Caco-2 (cell line): ENCODE data around the gene GPC6. TPM values are rescaled to one million over a fixed set of nuclear protein-coding genes. Genes with fewer than 3 reads are reported as not detected.

Source experiments
- BruUV-seq: library from RNA; stranded (reverse); fragments of 400-500 nt; replicated peaks from 2 replicates; lab custom pipeline; 2021; lab: Mats Ljungman, UMichigan
- CTCF ChIA-PET: fragments of 300-600 bp; sonication (Branson Sonifier 250); formaldehyde crosslinking; loops from one replicate; lab custom pipeline; 2022; ENCODE audit warnings: antibody characterized with exemption; lab: Charles Lee
- POLR2A ChIA-PET: fragments of 300-600 bp; sonication (Branson Sonifier 250); formaldehyde crosslinking; loops from one replicate; lab custom pipeline; 2022; ENCODE audit warnings: antibody characterized with exemption; lab: Charles Lee
- DNase-seq, 2 experiments: peaks; one replicate each; pipeline versions ENCODE4 v3.0.0 to v3.0.0-alpha.2; 2020 to 2022
- H3K27me3 ChIP-seq: replicated peaks from 2 replicates; pipeline ENCODE4 v1.6.0; 2011; ENCODE audit warnings: low read length; ENCODE audit not compliant: control insufficient read depth, insufficient read depth
- H3K36me3 ChIP-seq: 2 replicates; pipeline ENCODE4 v1.5.1; 2011; ENCODE audit warnings: low read length; ENCODE audit not compliant: control insufficient read depth, insufficient read depth
- H3K4me1 ChIP-seq: fragments of 250-450 bp; sonication (Bioruptor Pico); 2 replicates; pipeline ENCODE4 v1.5.1; 2020; ENCODE audit warnings: mild to moderate bottlenecking
- H3K4me3 ChIP-seq: 2 replicates; pipeline ENCODE4 v1.5.1; 2011; ENCODE audit warnings: low read depth, mild to moderate bottlenecking, control low read depth, low read length
- H3K9me3 ChIP-seq: fragments of 250-450 bp; sonication (Bioruptor Pico); 2 replicates; pipeline ENCODE4 v1.5.1; 2020; ENCODE audit warnings: mild to moderate bottlenecking, moderate library complexity
- H3K27ac Mint-ChIP-seq: one replicate; pipeline ENCODE4 v1.8.0; 2022; ENCODE audit warnings: mixed read lengths; ENCODE audit not compliant: unreplicated experiment
- H3K27me3 Mint-ChIP-seq: one replicate; pipeline ENCODE4 v1.8.0; 2022; ENCODE audit warnings: mixed read lengths; ENCODE audit not compliant: insufficient read depth, unreplicated experiment
- H3K36me3 Mint-ChIP-seq: one replicate; pipeline ENCODE4 v1.8.0; 2022; ENCODE audit warnings: mild to moderate bottlenecking, mixed read lengths; ENCODE audit not compliant: insufficient read depth, unreplicated experiment
- H3K4me1 Mint-ChIP-seq: one replicate; pipeline ENCODE4 v1.8.0; 2022; ENCODE audit warnings: low read depth, mixed read lengths; ENCODE audit not compliant: unreplicated experiment
- H3K4me3 Mint-ChIP-seq: one replicate; pipeline ENCODE4 v1.8.0; 2022; ENCODE audit warnings: mild to moderate bottlenecking, moderate library complexity, mixed read lengths; ENCODE audit not compliant: unreplicated experiment
- H3K9me3 Mint-ChIP-seq: one replicate; pipeline ENCODE4 v1.8.0; 2022; ENCODE audit warnings: mixed read lengths; ENCODE audit not compliant: unreplicated experiment
- CTCF ChIP-seq, 2 experiments: fragments of 200-600 bp in 1 of 2; IDR thresholded peaks; 1 replicate in 1 of 2; 2 replicates in 1 of 2; pipeline versions ENCODE4 v1.5.1 to v1.8.0; 2011 to 2022; ENCODE audit warnings: antibody characterized with exemption in 1 of 2, control low read depth in 1 of 2, inconsistent platforms in 1 of 2, low read depth in 1 of 2, low read length in 1 of 2, mild to moderate bottlenecking in 1 of 2, moderate library complexity in 1 of 2; ENCODE audit not compliant: insufficient read depth in 1 of 2, severe bottlenecking in 1 of 2, unreplicated experiment in 1 of 2
- intact Hi-C: fragments of 100-400 bp; cut with micrococcal nuclease; formaldehyde crosslinking; loops from one replicate; pipeline ENCODE4 v1.10.0; 2022; ENCODE audit not compliant: unreplicated experiment
- total RNA-seq: library from RNA; stranded (reverse); gene quantifications from 2 replicates; pipeline ENCODE4 v1.2.3, GENCODE V29; 2022

The GPC6 gene
- total RNA-seq, 1 experiment from 2014 or later: 0.16 TPM

GRCh38 chr13:94065741-94066140, 839.1 kb downstream of the GPC6 start:
- POLR2A ChIA-PET: no interaction called here
- intact Hi-C loops: no loop called here
- no peak for DNase-seq
- BruUV-seq: no TSS peak
- H3K27ac Mint-ChIP-seq: no peak overlapping the region
- Histone ChIP-seq H3K9me3 (no peaks in the 10 kb centered on the region), H3K36me3 (no peaks in the 10 kb centered on the region), H3K27me3 (no peaks in the 10 kb centered on the region), H3K4me1 (no peaks in the 10 kb centered on the region), H3K4me3 (no peak overlapping the region)
- no peak overlapping the region for H3K4me3 Mint-ChIP-seq
- H3K9me3 Mint-ChIP-seq: no peaks in the 10 kb centered on the region
- no peaks in the 10 kb centered on the region for H3K36me3 Mint-ChIP-seq
- no peak for TF ChIP-seq CTCF (IDR thresholded peaks at IDR 0.05; ENCODE audit: insufficient read depth in 1 of 2, low read depth in 1 of 2, low read length in 1 of 2, severe bottlenecking in 1 of 2, unreplicated experiment in 1 of 2)
- H3K27me3 Mint-ChIP-seq: peaks cover 3% of the 10 kb centered on the region
- CTCF ChIA-PET: no interaction called here
- H3K4me1 Mint-ChIP-seq: no peaks in the 10 kb centered on the region

- CTCF ChIA-PET: no interaction called here
- POLR2A ChIA-PET: no interaction called here
Measured at GRCh38 chr13:94073007-94073744, 846.6 kb downstream of the GPC6 start.

GRCh38 chr13:94079876-94080275, 853.3 kb downstream of the GPC6 start:
- intact Hi-C loops: no loop called here
- DNase-seq: no peak

More at GRCh38 chr13:94073007-94073744, 846.6 kb downstream of the GPC6 start:
- intact Hi-C loops: no loop called here
- Mint-ChIP-seq H3K9me3 (peaks cover 8% of the 10 kb centered on the region), H3K27me3 (peaks cover 3% of the 10 kb centered on the region), H3K4me3 (no peak overlapping the region), H3K4me1 (no peaks in the 10 kb centered on the region), H3K27ac (no peak overlapping the region), H3K36me3 (no peaks in the 10 kb centered on the region)
- Histone ChIP-seq H3K36me3 (no peaks in the 10 kb centered on the region), H3K27me3 (no peaks in the 10 kb centered on the region), H3K4me1 (no peaks in the 10 kb centered on the region), H3K4me3 (no peak overlapping the region), H3K9me3 (no peaks in the 10 kb centered on the region)
- BruUV-seq: no TSS peak
- DNase-seq: no peak
- no peak for TF ChIP-seq CTCF (IDR thresholded peaks at IDR 0.05; ENCODE audit: insufficient read depth in 1 of 2, low read depth in 1 of 2, low read length in 1 of 2, severe bottlenecking in 1 of 2, unreplicated experiment in 1 of 2)

More at GRCh38 chr13:94079876-94080275, 853.3 kb downstream of the GPC6 start:
- Mint-ChIP-seq H3K27ac (no peak overlapping the region), H3K27me3 (peaks cover 5% of the 10 kb centered on the region), H3K4me3 (no peak overlapping the region), H3K4me1 (no peaks in the 10 kb centered on the region), H3K36me3 (no peaks in the 10 kb centered on the region), H3K9me3 (peaks cover 8% of the 10 kb centered on the region)
- Histone ChIP-seq H3K27me3 (no peaks in the 10 kb centered on the region), H3K4me1 (no peaks in the 10 kb centered on the region), H3K4me3 (no peak overlapping the region), H3K9me3 (no peaks in the 10 kb centered on the region), H3K36me3 (no peaks in the 10 kb centered on the region)
- ChIA-PET CTCF (no interaction called here), POLR2A (no interaction called here)
- BruUV-seq: no TSS peak
- no peak for TF ChIP-seq CTCF (IDR thresholded peaks at IDR 0.05; ENCODE audit: insufficient read depth in 1 of 2, low read depth in 1 of 2, low read length in 1 of 2, severe bottlenecking in 1 of 2, unreplicated experiment in 1 of 2)
